Measurements from ENCODE around the gene MTCL3.

MTCL3 gene

GRCh38 chr6:127475135-127475822, 43.9 kb downstream of the MTCL3 start:
- H3K4me3 ChIP-seq (ENCODE audit: low read depth, low read length) = no peak overlapping the region
- no peak for TF ChIP-seq CTCF (IDR thresholded peaks at IDR 0.05; ENCODE audit: borderline replicate concordance, insufficient read depth, low read depth, low read length)

- TF ChIP-seq CTCF (IDR thresholded peaks at IDR 0.05; ENCODE audit: borderline replicate concordance, insufficient read depth, low read depth, low read length) = no peak
- H3K4me3 ChIP-seq (ENCODE audit: low read depth, low read length) = no peak overlapping the region
These were observed 47.5 kb downstream of the MTCL3 start for GRCh38 chr6:127471379-127472255.

GRCh38 chr6:127468936-127469335, 50.2 kb downstream of the MTCL3 start:
- no peak for TF ChIP-seq CTCF (IDR thresholded peaks at IDR 0.05; ENCODE audit: borderline replicate concordance, insufficient read depth, low read depth, low read length)
- H3K4me3 ChIP-seq (ENCODE audit: low read depth, low read length) = no peak overlapping the region

- no peak overlapping the region for H3K4me3 ChIP-seq (ENCODE audit: low read depth, low read length)
- no peak for TF ChIP-seq CTCF (IDR thresholded peaks at IDR 0.05; ENCODE audit: borderline replicate concordance, insufficient read depth, low read depth, low read length)
These were observed 52.7 kb downstream of the MTCL3 start for GRCh38 chr6:127466416-127466815.

- H3K4me3 ChIP-seq (ENCODE audit: low read depth, low read length) = no peak overlapping the region
- TF ChIP-seq CTCF (IDR thresholded peaks at IDR 0.05; ENCODE audit: borderline replicate concordance, insufficient read depth, low read depth, low read length) = peak; percentile 76
These were observed 54.2 kb downstream of the MTCL3 start for GRCh38 chr6:127464881-127465459.

GRCh38 chr6:127464161-127464880, 54.8 kb downstream of the MTCL3 start:
- H3K4me3 ChIP-seq (ENCODE audit: low read depth, low read length) = no peak overlapping the region
- TF ChIP-seq CTCF (IDR thresholded peaks at IDR 0.05; ENCODE audit: borderline replicate concordance, insufficient read depth, low read depth, low read length) = no peak

All from GM12875 (cell line).